HepG2 (cell line): ENCODE results near the gene PARP2. TPM values are rescaled to one million over a fixed set of nuclear protein-coding genes. Genes with fewer than 3 reads are reported as not detected.

Experiments used
- DPF2 ChIP-seq: sonication (generic); formaldehyde crosslinking; IDR thresholded peaks from 2 replicates; pipeline ENCODE4 v1.4.0; 2020; ENCODE audit warnings: mild to moderate bottlenecking, low read depth, missing genetic modification reagents, borderline replicate concordance
- HMGA1 ChIP-seq: sonication (generic); formaldehyde crosslinking; conservative IDR thresholded peaks from 2 replicates; pipeline ENCODE4 v1.4.0; 2020; ENCODE audit warnings: missing genetic modification reagents
- ISL2 ChIP-seq: sonication (generic); formaldehyde crosslinking; IDR thresholded peaks from 2 replicates; pipeline ENCODE4 v1.5.0; 2020; ENCODE audit warnings: missing genetic modification reagents
- KLF6 ChIP-seq: IDR thresholded peaks from 2 replicates; pipeline ENCODE4 v1.8.0; 2016; ENCODE audit warnings: missing biosample characterization, missing genetic modification reagents
- MTERF4 ChIP-seq: sonication (generic); formaldehyde crosslinking; IDR thresholded peaks from 2 replicates; pipeline ENCODE4 v1.8.0; 2023; ENCODE audit warnings: mild to moderate bottlenecking, missing genetic modification reagents
- MXD1 ChIP-seq: sonication (generic); formaldehyde crosslinking; IDR thresholded peaks from 2 replicates; pipeline ENCODE4 v1.4.0; 2020; ENCODE audit warnings: mild to moderate bottlenecking, missing genetic modification reagents
- MYNN ChIP-seq: sonication (generic); formaldehyde crosslinking; IDR thresholded peaks from 2 replicates; pipeline ENCODE4 v1.4.0; 2020; ENCODE audit warnings: mild to moderate bottlenecking, low read depth, missing genetic modification reagents
- NCOA2 ChIP-seq: sonication (generic); formaldehyde crosslinking; IDR thresholded peaks from 2 replicates; pipeline ENCODE4 v1.8.0; 2022; ENCODE audit warnings: inconsistent platforms
- REL ChIP-seq: sonication (generic); formaldehyde crosslinking; conservative IDR thresholded peaks from 2 replicates; pipeline ENCODE4 v1.8.0; 2022; ENCODE audit warnings: mild to moderate bottlenecking, missing genetic modification reagents, moderate library complexity
- RFX1 ChIP-seq: fragments of 450-650 bp; IDR thresholded peaks from 2 replicates; pipeline ENCODE4 v1.6.1; 2017
- SCMH1 ChIP-seq: sonication (generic); formaldehyde crosslinking; IDR thresholded peaks from 2 replicates; pipeline ENCODE4 v1.9.0; 2021; ENCODE audit warnings: missing genetic modification reagents, mild to moderate bottlenecking, borderline replicate concordance
- SETDB1 ChIP-seq: sonication (generic); formaldehyde crosslinking; IDR thresholded peaks from 2 replicates; pipeline ENCODE4 v1.5.1; 2020; ENCODE audit warnings: missing genetic modification reagents, mild to moderate bottlenecking, borderline replicate concordance
- UBTF ChIP-seq: sonication (generic); formaldehyde crosslinking; IDR thresholded peaks from 2 replicates; pipeline ENCODE4 v1.4.0; 2020; ENCODE audit warnings: mild to moderate bottlenecking, missing genetic modification reagents
- WIZ ChIP-seq: sonication (generic); formaldehyde crosslinking; IDR thresholded peaks from 2 replicates; pipeline ENCODE4 v1.5.1; 2020; ENCODE audit warnings: mild to moderate bottlenecking, missing genetic modification reagents
- YY1 ChIP-seq: IDR thresholded peaks from 2 replicates; pipeline ENCODE4 v1.6.1; 2011; ENCODE audit warnings: low read length, low read depth, moderate library complexity, mild to moderate bottlenecking; ENCODE audit not compliant: insufficient read depth, insufficient replicate concordance
- ZBTB3 ChIP-seq: sonication (generic); formaldehyde crosslinking; IDR thresholded peaks from 2 replicates; pipeline ENCODE4 v1.4.0; 2020; ENCODE audit warnings: low read depth, mild to moderate bottlenecking, moderate library complexity, missing genetic modification reagents, borderline replicate concordance
- ZEB1 ChIP-seq: IDR thresholded peaks from 2 replicates; pipeline ENCODE4 v1.6.1; 2012; ENCODE audit warnings: mild to moderate bottlenecking, low read depth, inconsistent platforms; ENCODE audit not compliant: insufficient replicate concordance
- ZMYM2 ChIP-seq: sonication (generic); formaldehyde crosslinking; IDR thresholded peaks from 2 replicates; pipeline ENCODE4 v1.8.0; 2022; ENCODE audit warnings: mild to moderate bottlenecking, missing genetic modification reagents
- ZNF160 ChIP-seq: sonication (generic); formaldehyde crosslinking; IDR thresholded peaks from 2 replicates; pipeline ENCODE4 v1.8.0; 2022; ENCODE audit warnings: mild to moderate bottlenecking, inconsistent platforms, missing genetic modification reagents
- ZNF230 ChIP-seq: sonication (generic); formaldehyde crosslinking; IDR thresholded peaks from 2 replicates; pipeline ENCODE4 v1.4.0; 2020; ENCODE audit warnings: mild to moderate bottlenecking, missing genetic modification reagents
- ZNF256 ChIP-seq: sonication (generic); formaldehyde crosslinking; conservative IDR thresholded peaks from 2 replicates; pipeline ENCODE4 v1.4.0; 2020; ENCODE audit warnings: missing genetic modification reagents
- ZNF737 ChIP-seq: sonication (generic); formaldehyde crosslinking; IDR thresholded peaks from 2 replicates; pipeline ENCODE4 v1.5.0; 2020; ENCODE audit warnings: missing genetic modification reagents, mild to moderate bottlenecking, borderline replicate concordance
- ZNF75D ChIP-seq: sonication (generic); formaldehyde crosslinking; IDR thresholded peaks from 2 replicates; pipeline ENCODE4 v1.8.1; 2023; ENCODE audit warnings: missing genetic modification reagents, mild to moderate bottlenecking, borderline replicate concordance
- ZNF773 ChIP-seq: sonication (generic); formaldehyde crosslinking; IDR thresholded peaks from 2 replicates; pipeline ENCODE4 v1.4.0; 2020; ENCODE audit warnings: missing genetic modification reagents, borderline replicate concordance
- ZNF83 ChIP-seq: sonication (generic); formaldehyde crosslinking; IDR thresholded peaks from 2 replicates; pipeline ENCODE4 v1.4.0; 2020; ENCODE audit warnings: missing genetic modification reagents, mild to moderate bottlenecking, borderline replicate concordance
- ZSCAN9 ChIP-seq: IDR thresholded peaks from 2 replicates; pipeline ENCODE4 v1.6.1; 2016; ENCODE audit warnings: borderline replicate concordance
- polyA plus RNA-seq, 8 experiments: library from polyadenylated mRNA; depleted of rRNA in 3 of 8; stranded (reverse) in 7 of 8; unstranded in 1 of 8; fragments of >200 nt; fragmentation: Illumina TruSeq in 4 of 8; extraction: Trizol in 4 of 8; gene quantifications; 2 replicates each; pipeline versions ENCODE4 v1.2.1 to v1.2.3, GENCODE V29; 2011 to 2016; ENCODE audit warnings: low read depth in 4 of 8, missing spikeins in 1 of 8, mixed read lengths in 1 of 8; ENCODE audit not compliant: insufficient read depth in 1 of 8
- total RNA-seq, 5 experiments: library from RNA; depleted of rRNA; stranded (reverse); fragments of >200 nt; fragmentation: Illumina TruSeq; extraction: Trizol; gene quantifications; 2 replicates each; pipeline ENCODE4 v1.2.3, GENCODE V29; 2016; ENCODE audit warnings: low read depth in 1 of 5

PARP2 gene
- total and polyA plus RNA-seq, 2 of the 13 experiments (the other 11 are each of a cell fraction or from before 2014, with no cell fraction given) = 37.3 to 38.4 TPM

GRCh38 chr14:20343092-20343861 lies at the start of gene PARP2 (continued):
- TF ChIP-seq DPF2 (CRISPR knock-in tag) (no peak), ZNF737 (CRISPR knock-in tag) (no peak), ZNF230 (CRISPR knock-in tag) (peak; percentile 91; the same call in 1 of the 2 replicates), ZBTB3 (CRISPR knock-in tag) (peak; percentile 89), NCOA2 (CRISPR knock-in tag) (0 out of 2 replicates have a peak, but pooled peaks have one; percentile 33), KLF6 (CRISPR knock-in tag) (peak; percentile 25; the same call in 1 of the 2 replicates), ZSCAN9 (CRISPR knock-in tag) (peak; percentile 87), YY1 (peak; percentile 92), SCMH1 (CRISPR knock-in tag) (no peak), ZNF160 (CRISPR knock-in tag) (peak; percentile 61; the same call in 1 of the 2 replicates), SETDB1 (CRISPR knock-in tag) (no peak), RFX1 (no peak), HMGA1 (CRISPR knock-in tag) (no peak), MTERF4 (peak; percentile 59; the same call in 1 of the 2 replicates), ZNF83 (CRISPR knock-in tag) (peak; percentile 69; the same call in 1 of the 2 replicates), MYNN (CRISPR knock-in tag) (0 out of 2 replicates have a peak, but pooled peaks have one; percentile 34), WIZ (CRISPR knock-in tag) (no peak; the same call in 1 of the 2 replicates), ZMYM2 (CRISPR knock-in tag) (no peak; the same call in 1 of the 2 replicates), MXD1 (peak; percentile 74; the same call in 1 of the 2 replicates), ZNF773 (CRISPR knock-in tag) (no peak; the same call in 1 of the 2 replicates), ZNF256 (CRISPR knock-in tag) (no peak), ZEB1 (peak; percentile 83), REL (peak; percentile 93; the same call in 1 of the 2 replicates), UBTF (CRISPR knock-in tag) (peak; percentile 99), ZNF75D (CRISPR knock-in tag) (no peak), ISL2 (CRISPR knock-in tag) (peak; percentile 73)
